ENCODE data around the gene ZNHIT6.

- TF ChIP-seq POLR2A (IDR thresholded peaks at IDR 0.05): no peak
- no peak for TF ChIP-seq CTCF (IDR thresholded peaks at IDR 0.05)
- no peak for TF ChIP-seq POLR2AphosphoS5 (IDR thresholded peaks at IDR 0.05)
These were observed 595 bp upstream of the ZNHIT6 start for GRCh38 chr1:85708829-85709227.
